DOHH2 (cell line): ENCODE measurements around the gene CREBRF.

ENCODE experiments used
- H3F3A ChIP-seq: fragments of 200-600 bp; sonication (generic), shearing (Covaris generic); 2 replicates; pipeline ENCODE4 v1.6.0; 2016; ENCODE audit warnings: antibody characterized with exemption, mild to moderate bottlenecking; ENCODE audit not compliant: control insufficient read depth, insufficient read depth
- H3K27ac ChIP-seq: fragments of 200-600 bp; sonication (generic); 2 replicates; pipeline ENCODE4 v1.5.1; 2014; ENCODE audit warnings: low read depth, mild to moderate bottlenecking, low read length, moderate library complexity
- H3K27me3 ChIP-seq: fragments of 200-600 bp; sonication (generic); 2 replicates; pipeline ENCODE4 v1.6.1; 2014; ENCODE audit warnings: mild to moderate bottlenecking, low read length, mixed read lengths; ENCODE audit not compliant: control insufficient read depth
- H3K36me3 ChIP-seq: fragments of 200-600 bp; sonication (generic); 2 replicates; pipeline ENCODE4 v1.6.1; 2014; ENCODE audit warnings: mild to moderate bottlenecking, low read length, moderate library complexity, mixed read lengths; ENCODE audit not compliant: control insufficient read depth
- H3K4me1 ChIP-seq: fragments of 200-600 bp; sonication (generic); 2 replicates; pipeline ENCODE4 v1.6.1; 2014; ENCODE audit warnings: mild to moderate bottlenecking, low read length, mixed read lengths; ENCODE audit not compliant: control insufficient read depth
- H3K4me2 ChIP-seq: fragments of 200-600 bp; sonication (generic); 2 replicates; pipeline ENCODE4 v1.6.0; 2014; ENCODE audit warnings: mild to moderate bottlenecking, low read length, moderate library complexity
- H3K4me3 ChIP-seq: fragments of 200-600 bp; sonication (generic); 2 replicates; pipeline ENCODE4 v1.5.1; 2014; ENCODE audit warnings: mild to moderate bottlenecking, low read length, mixed read lengths
- H3K79me2 ChIP-seq: fragments of 200-600 bp; sonication (generic); 2 replicates; pipeline ENCODE4 v1.6.1; 2014; ENCODE audit warnings: mild to moderate bottlenecking, low read length, mixed read lengths; ENCODE audit not compliant: control insufficient read depth
- H3K9me2 ChIP-seq: fragments of 200-600 bp; sonication (generic); replicated peaks from 2 replicates; pipeline ENCODE4 v1.6.1; 2014; ENCODE audit warnings: mild to moderate bottlenecking, low read length, mixed read lengths; ENCODE audit not compliant: control insufficient read depth
- H3K9me3 ChIP-seq: fragments of 200-600 bp; sonication (generic); 2 replicates; pipeline ENCODE4 v1.6.1; 2014; ENCODE audit warnings: antibody characterized with exemption, low read length, mixed read lengths; ENCODE audit not compliant: control insufficient read depth, insufficient read depth
- H4K20me1 ChIP-seq: fragments of 200-600 bp; sonication (generic); 2 replicates; pipeline ENCODE4 v1.6.0; 2014; ENCODE audit warnings: low read depth, mild to moderate bottlenecking, antibody characterized with exemption, low read length, moderate library complexity; ENCODE audit not compliant: control insufficient read depth, insufficient read depth
- EZH2phosphoT487 ChIP-seq: fragments of 200-600 bp; sonication (generic); IDR thresholded peaks from 2 replicates; pipeline ENCODE4 v1.6.1; 2017; ENCODE audit warnings: borderline replicate concordance, mild to moderate bottlenecking, antibody characterized with exemption, low read length, moderate library complexity, mixed read lengths
- TF ChIP-seq, protein P1 (sequence below): fragments of 200-600 bp; sonication (generic); IDR thresholded peaks from one replicate; pipeline ENCODE4 v1.5.1; 2014; ENCODE audit warnings: antibody characterized with exemption, mild to moderate bottlenecking, low read depth, low read length; ENCODE audit not compliant: poor library complexity, severe bottlenecking

The CREBRF gene

DNA sequence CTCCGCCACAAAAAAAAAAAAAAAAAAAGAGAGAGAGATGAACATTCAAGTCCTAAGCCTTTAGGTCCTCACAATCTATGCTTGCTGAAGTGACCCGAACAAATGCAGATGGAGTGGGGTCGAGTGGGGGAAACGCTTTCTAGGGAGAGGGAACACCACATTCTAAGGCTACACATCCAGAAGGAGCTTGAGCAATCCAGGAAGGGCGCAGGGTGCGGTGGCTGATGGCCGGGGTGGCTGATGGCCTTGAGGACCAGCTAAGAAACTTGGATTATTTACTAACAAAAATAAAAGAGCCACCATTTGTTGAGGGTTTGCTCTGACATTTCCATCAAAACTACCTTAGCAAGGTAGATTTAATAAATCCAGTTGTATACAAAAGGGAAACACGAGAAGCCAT lies 87.4 kb downstream of the CREBRF start:
- H3K4me2 ChIP-seq = no peak overlapping the region
- no peak overlapping the region for H3K27ac ChIP-seq
- no peaks in the 10 kb centered on the region for H3K9me3 ChIP-seq
- no peak overlapping the region for H3K4me3 ChIP-seq
- H3K9me2 ChIP-seq = no peaks in the 10 kb centered on the region
- peaks cover 14% of the 10 kb centered on the region for H3K4me1 ChIP-seq
- H3K36me3 ChIP-seq = peaks cover 20% of the 10 kb centered on the region
- no peaks in the 10 kb centered on the region for H3K27me3 ChIP-seq
- no peak for TF ChIP-seq EZH2phosphoT487
- TF ChIP-seq, protein P1, sequence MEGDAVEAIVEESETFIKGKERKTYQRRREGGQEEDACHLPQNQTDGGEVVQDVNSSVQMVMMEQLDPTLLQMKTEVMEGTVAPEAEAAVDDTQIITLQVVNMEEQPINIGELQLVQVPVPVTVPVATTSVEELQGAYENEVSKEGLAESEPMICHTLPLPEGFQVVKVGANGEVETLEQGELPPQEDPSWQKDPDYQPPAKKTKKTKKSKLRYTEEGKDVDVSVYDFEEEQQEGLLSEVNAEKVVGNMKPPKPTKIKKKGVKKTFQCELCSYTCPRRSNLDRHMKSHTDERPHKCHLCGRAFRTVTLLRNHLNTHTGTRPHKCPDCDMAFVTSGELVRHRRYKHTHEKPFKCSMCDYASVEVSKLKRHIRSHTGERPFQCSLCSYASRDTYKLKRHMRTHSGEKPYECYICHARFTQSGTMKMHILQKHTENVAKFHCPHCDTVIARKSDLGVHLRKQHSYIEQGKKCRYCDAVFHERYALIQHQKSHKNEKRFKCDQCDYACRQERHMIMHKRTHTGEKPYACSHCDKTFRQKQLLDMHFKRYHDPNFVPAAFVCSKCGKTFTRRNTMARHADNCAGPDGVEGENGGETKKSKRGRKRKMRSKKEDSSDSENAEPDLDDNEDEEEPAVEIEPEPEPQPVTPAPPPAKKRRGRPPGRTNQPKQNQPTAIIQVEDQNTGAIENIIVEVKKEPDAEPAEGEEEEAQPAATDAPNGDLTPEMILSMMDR = no peak
- H4K20me1 ChIP-seq = no peaks in the 10 kb centered on the region
- peaks cover 18% of the 10 kb centered on the region for H3K79me2 ChIP-seq
- H3F3A ChIP-seq = no peaks in the 10 kb centered on the region

DNA sequence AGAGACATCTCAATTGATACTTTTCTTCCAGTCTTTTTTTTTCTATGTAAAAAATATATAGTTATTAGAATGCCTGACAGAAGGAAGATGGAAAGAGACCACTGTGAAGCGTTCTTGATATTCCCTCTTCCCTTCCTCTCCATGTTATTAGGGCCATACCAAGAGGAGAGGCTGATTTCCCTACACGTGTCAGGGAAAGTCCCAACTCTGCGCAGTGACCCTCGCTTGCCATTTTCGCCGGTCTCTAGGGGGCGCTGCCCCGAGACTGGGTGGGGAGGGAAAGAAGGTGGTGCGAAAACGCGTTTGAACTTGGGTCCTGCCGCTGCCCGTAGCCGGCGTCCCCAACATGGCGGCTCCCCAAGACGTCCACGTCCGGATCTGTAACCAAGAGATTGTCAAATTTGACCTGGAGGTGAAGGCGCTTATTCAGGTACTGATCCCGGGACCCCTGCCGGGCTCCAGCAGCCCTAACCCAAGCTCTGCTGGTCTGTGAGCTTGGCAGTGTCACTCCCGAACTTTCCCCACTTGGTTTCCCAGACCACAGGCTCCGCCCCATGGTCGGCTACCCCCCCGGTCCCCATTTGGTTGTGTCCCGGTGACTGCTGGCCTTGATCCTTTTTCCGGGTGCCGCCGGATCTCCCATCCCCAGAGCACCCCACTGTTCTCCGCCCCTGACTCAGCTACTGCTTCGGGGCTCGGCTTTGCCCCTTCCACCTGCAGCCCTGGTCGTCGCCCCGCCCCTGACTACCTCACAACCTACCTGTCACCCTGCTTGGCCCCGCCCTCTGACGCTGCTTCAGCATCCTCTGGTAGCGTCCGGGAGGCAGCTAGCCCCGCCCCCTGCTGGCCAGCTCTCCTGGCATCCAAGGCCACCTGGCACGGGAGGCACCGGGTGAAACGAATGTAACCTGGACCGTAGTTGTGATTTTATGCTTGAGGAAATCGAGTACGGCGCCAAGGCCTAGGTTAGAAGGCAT lies 88.3 kb downstream of the CREBRF start, which contains the start of gene BNIP1:
BNIP1 (plus strand) TSS at position 332 of the 977 bp plus-strand sequence; CDS start at position 347, 15 bp downstream.
- peaks cover 14% of the 10 kb centered on the region for H3K4me1 ChIP-seq
- no peaks in the 10 kb centered on the region for H3F3A ChIP-seq
- no peaks in the 10 kb centered on the region for H4K20me1 ChIP-seq
- peak within 1 kb of the TSS; percentile 97 for H3K4me3 ChIP-seq
- no peaks in the 10 kb centered on the region for H3K27me3 ChIP-seq
- H3K4me2 ChIP-seq = peak within 1 kb of the TSS; percentile 96
- peaks cover 18% of the 10 kb centered on the region for H3K79me2 ChIP-seq
- no peaks in the 10 kb centered on the region for H3K9me3 ChIP-seq
- TF ChIP-seq, protein P1 = peak; percentile 65
- TF ChIP-seq EZH2phosphoT487 = no peak
- peak within 1 kb of the TSS; percentile 64 for H3K27ac ChIP-seq
- H3K36me3 ChIP-seq = peaks cover 23% of the 10 kb centered on the region
- no peaks in the 10 kb centered on the region for H3K9me2 ChIP-seq

DNA sequence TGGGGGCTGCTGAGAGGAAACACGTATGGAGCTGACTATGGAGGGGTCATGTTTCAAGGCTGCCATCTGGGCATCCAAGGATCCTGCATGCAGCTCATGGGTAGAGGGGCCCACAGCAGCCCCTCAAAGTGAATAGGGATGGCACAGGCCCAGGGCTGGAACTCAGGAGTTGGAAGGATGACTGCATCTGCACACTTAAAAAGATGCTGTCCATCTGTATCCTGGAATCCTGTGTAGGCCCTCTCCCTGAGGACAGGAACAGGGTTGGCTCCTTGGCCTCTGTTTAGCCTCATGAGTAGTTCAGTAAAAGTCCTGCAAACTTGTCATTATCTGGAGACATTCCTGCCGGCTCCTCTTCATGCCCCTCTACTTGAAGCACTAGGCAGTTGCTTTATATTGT lies 92.2 kb downstream of the CREBRF start:
- Histone ChIP-seq H3K4me3 (no peak overlapping the region), H4K20me1 (no peaks in the 10 kb centered on the region), H3K4me1 (peaks cover 14% of the 10 kb centered on the region), H3F3A (no peaks in the 10 kb centered on the region), H3K9me3 (no peaks in the 10 kb centered on the region), H3K36me3 (peaks cover 29% of the 10 kb centered on the region), H3K4me2 (no peak overlapping the region), H3K27me3 (no peaks in the 10 kb centered on the region), H3K79me2 (peaks cover 18% of the 10 kb centered on the region), H3K9me2 (no peaks in the 10 kb centered on the region), H3K27ac (no peak overlapping the region)
- TF ChIP-seq, protein P1 = no peak
- no peak for TF ChIP-seq EZH2phosphoT487
